Activated effector memory CD4-positive, alpha-beta T cell treated with anti-CD3 and anti-CD28 coated beads, Interleukin-2, amount 50 U/mL, for 16 hours (primary cell): ENCODE measurements around the gene ABLIM1.

Source experiments
- DNase-seq: peaks from one replicate; pipeline ENCODE4 v3.0.0-alpha.2; 2020

The ABLIM1 gene

GRCh38 chr10:114483575-114483974, 174.5 kb downstream of the ABLIM1 start:
- no peak for DNase-seq

- no peak for DNase-seq
These were observed 175.4 kb downstream of the ABLIM1 start for GRCh38 chr10:114482480-114483304.

DNA sequence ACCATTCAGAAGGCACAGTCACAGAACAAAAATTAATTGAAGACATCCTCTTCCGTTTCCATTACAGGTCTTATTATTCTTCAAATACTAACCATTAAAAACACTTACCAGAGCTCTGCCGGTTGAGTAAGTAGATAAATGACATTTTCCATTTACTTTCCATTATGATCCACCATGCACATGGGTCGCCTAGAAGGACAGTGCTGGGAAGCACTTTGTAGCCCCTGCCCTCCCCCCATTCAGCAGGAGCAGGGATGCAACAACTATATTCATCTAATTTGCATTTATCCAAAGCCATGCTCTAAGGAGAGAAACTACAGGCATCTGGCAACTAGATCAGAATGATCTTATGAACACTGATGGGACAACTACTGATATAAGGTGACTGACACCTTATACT, 177.0 kb downstream of the ABLIM1 start:
- DNase-seq, result no peak

DNA sequence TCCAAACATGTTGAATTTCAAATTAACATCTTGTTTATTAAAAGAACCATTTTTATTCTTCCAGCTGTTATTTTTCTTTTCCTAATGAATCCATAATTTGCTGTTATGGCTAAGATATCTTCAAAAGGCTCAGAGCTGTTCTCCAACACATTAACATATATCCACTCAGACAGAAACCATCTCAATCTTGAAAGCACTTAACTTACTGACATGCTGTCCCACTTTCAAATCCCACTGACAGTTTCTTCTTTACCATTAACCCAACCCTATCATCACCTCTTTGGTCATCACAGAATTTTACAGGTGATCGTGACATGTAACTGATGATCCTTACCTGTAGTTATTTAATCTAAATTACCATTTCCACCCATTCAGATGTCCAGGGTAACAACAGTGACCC, 178.2 kb downstream of the ABLIM1 start:
- no peak for DNase-seq

DNA sequence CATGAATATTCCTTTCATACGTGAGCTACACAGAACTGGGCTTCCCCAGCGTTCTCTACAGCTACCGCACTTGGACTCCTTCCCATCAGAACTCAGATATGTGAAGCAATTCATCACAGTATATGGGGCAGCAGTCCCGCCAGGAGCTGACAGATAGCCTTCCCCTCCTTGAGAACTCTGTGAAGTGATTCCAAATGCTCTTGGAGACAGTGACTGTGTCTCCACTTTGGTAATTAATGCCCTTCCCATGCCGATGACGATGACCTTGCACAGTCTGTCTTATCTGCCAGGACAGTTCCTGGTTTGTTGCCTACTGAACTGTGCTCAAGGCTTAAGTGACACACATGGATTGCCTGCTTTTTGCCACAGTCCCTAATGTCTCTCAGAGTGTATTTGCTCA, 178.8 kb downstream of the ABLIM1 start:
- DNase-seq, result no peak

GRCh38 chr10:114478281-114478680, 179.8 kb downstream of the ABLIM1 start:
- no peak for DNase-seq

DNA sequence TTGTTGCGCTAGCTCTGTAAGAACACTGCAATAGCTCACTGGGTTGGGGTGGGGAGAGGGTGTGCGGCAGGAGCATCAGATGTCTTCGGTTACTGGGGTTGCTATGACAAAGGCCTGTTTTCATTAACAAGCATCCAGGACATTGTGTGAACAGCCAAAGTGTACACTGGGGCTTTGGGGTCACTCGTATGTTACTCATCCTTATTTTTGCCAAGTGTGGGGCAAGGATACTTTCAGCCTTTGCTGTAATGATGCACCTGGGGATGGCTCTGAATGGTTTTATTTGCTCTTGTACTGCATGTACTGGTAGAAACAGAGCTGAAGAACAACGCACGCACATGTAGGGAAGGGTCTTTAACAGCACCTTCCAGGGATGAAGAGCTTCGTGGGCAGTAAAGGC, 180.8 kb downstream of the ABLIM1 start:
- no peak for DNase-seq

DNA sequence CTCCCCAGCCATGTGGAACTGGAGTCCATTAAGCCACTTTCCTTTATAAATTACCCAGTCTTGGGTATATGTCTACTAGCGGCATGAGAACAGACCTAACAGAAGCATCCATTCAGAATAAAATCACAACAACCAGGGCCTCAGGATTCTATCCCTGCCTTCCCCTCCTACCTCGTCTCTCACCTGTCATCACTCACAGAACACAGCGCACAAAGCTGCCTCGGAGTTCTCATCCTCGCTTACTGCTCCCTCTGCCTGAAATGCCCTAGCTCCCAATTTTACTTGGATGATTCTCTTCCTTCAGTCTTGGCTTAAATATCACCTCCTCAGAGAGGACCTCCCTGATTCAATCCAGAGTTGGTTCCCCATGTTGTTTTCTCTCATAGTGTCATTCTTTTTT, 183.1 kb downstream of the ABLIM1 start:
- DNase-seq, result no peak

DNA sequence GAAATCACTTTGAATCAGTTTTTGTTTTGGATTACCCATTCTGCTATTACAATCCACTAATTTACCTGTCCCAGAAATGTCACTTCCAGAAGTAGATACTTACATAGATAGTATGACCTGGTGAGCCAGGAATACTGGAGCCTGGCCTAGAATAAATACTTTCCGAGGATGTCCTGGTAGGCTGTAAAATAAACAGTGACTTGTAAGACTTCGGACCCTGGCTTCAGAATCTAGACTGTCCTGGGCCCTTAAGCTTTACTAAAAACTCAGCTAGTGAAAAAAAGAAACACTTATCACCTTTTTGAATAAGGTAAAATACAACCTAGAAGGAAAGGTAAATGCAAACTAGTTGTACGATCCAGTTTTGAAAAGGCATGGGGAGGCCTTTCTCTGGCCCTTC, 184.3 kb downstream of the ABLIM1 start:
- no peak for DNase-seq

- no peak for DNase-seq
These were observed 185.2 kb downstream of the ABLIM1 start for GRCh38 chr10:114472877-114473253.

- DNase-seq, result no peak
These were observed 185.9 kb downstream of the ABLIM1 start for GRCh38 chr10:114471906-114472876.

GRCh38 chr10:114470956-114471905, 186.8 kb downstream of the ABLIM1 start:
- peak; percentile 86 for DNase-seq

DNA sequence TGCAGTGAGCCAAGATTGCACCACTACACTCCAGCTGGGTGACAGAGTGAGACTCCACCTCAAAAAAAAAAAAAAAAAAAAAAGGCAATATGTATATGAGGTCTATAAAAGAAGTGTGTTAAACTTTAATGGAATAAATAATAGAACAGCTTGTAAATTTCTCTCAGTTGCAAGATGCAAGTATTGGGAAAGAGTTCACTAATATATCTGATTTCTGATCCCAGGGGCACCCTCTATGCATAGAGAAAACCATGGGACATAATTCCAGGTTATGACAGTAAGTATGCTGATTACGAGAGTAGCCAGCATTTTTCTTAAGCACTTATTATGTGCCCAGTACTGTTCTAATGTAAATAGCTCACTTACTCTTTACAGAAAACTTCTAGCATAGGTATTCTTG, 187.7 kb downstream of the ABLIM1 start:
- no peak for DNase-seq

DNA sequence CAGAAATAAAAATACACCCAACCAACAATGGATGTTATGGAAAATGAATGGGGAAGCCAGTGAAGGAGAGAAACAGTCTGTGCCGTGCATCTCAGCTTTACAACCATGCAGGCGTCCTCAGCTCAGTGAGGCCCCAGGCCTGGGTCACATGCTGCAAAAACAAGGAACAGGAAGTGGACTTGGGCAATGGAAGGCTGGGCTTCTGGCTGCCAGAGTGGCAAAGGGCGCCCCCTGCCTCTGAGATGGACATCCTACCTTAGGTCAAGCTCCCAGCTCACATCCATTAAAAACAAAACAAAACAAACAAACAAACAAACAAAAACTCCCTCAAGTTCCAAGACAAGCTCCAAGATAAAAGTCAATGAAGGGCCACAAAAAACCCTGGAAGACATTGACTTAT, 199.1 kb downstream of the ABLIM1 start:
- no peak for DNase-seq

- no peak for DNase-seq
These were observed 199.7 kb downstream of the ABLIM1 start for GRCh38 chr10:114458216-114458920.

DNA sequence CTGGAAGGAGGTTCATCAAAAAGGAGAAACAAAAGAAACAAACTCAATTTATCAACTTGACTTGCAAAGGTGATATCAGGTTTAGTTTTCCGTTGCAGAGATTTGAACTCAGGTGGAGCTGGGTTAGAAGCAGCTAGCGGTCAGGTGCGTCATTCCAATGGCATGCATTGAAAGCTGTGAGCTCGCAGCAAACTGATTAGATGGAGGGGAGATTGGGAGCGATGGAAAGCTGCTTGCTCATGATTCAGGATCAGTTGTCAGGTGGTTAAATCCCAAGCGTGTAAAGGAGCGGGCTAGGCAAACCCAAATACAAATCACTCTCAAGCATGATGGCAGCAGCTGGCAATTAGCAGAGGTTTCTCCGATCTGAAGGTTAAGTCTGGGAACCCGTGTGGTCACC, 204.5 kb downstream of the ABLIM1 start:
- no peak for DNase-seq

DNA sequence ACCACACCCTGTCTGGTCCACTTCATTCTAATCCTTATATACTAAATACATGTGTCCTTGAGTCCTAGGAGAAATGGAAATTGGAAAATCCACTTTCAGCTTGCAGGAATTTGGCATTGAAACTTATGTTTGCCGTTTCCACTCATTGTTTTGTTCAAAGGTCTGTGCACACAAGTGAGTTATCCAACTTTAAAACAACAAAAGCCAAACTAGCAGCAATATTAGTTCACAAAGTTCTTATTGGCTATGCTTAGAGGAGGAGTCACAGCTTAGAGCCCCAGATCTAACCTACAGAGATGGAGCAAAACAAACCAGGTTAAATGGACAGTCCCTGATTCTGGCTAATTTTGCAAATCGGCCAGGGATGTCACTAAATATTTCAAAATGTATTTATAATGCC, 209.2 kb downstream of the ABLIM1 start:
- no peak for DNase-seq

- DNase-seq, result no peak
These were observed 212.7 kb downstream of the ABLIM1 start for GRCh38 chr10:114445332-114445731.

DNA sequence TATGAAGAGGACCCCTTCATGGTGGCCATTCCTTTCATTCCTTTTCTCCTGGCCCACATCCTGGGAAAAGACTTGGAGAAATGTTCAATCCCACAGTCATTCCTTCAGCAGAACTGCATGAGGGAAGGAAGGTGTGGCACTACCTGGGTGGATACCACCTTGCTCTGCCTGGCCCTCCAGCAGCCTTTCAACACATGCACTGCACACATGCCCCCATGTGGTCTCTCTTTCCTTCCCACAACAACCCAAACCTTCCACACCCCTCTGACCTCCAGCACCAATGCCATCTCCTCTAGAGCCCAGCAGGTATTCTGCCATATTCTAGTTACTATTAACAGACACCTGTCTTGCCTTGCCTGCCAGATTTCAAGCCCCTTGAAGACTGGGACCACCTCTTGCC, 213.3 kb downstream of the ABLIM1 start:
- DNase-seq, result no peak

DNA sequence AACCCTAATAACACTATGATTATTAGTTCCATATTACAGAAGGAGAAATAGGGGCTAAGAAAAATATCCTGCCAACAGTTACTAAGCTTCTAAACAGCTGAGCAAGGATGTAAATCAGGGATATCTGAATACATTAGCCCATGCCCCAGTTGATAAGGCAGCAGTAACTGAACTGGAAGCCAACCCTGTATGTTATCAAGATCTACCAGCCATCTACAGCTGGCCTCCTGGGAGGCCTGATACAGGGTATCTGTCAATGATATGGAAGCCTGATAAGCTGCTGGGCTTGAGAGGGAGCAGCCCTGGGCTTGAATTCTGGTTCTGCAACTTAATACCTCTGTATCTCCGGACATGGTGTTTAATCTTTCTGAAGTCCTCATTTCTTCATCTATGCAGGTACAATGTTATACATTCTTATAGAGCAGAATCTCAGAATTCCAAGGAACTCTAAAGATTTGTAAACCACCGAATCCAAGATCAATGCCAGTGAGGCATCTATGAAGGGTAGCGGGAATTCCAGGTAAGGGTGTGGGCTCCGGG, 215.9 kb downstream of the ABLIM1 start:
- no peak for DNase-seq

DNA sequence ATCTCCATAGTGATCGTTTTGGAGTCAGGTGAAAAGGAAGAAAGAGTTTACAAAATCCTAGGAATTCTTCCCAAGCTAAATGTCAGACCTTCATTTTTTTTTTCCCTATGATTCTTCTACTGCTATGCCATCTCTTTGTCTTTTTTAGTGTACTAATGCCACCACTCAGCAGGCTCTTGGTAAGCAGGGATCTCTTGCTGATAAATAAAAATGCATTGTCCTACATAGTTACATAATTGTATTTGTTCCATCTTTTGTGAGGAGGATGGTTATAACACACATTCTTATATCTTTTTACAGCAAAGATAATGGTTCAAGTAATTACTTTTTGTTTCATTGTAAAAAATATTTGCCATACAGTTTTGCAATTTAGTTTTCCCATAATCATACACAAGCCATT, 217.0 kb downstream of the ABLIM1 start:
- no peak for DNase-seq
